A172 (cell line): ENCODE measurements around the gene SLC26A6. TPM values are rescaled to one million over a fixed set of nuclear protein-coding genes. Genes with fewer than 3 reads are reported as not detected.

ENCODE experiments used
- DNase-seq: peaks from one replicate; pipeline ENCODE4 v3.0.0-alpha.2; 2015; ENCODE audit warnings: low spot score
- total RNA-seq: library from RNA; depleted of rRNA; stranded (reverse); fragments of >200 nt; shearing (Covaris generic); gene quantifications from 2 replicates; pipeline ENCODE4 v1.2.3, GENCODE V29; 2014; rRNA removed

Gene SLC26A6, protein sequence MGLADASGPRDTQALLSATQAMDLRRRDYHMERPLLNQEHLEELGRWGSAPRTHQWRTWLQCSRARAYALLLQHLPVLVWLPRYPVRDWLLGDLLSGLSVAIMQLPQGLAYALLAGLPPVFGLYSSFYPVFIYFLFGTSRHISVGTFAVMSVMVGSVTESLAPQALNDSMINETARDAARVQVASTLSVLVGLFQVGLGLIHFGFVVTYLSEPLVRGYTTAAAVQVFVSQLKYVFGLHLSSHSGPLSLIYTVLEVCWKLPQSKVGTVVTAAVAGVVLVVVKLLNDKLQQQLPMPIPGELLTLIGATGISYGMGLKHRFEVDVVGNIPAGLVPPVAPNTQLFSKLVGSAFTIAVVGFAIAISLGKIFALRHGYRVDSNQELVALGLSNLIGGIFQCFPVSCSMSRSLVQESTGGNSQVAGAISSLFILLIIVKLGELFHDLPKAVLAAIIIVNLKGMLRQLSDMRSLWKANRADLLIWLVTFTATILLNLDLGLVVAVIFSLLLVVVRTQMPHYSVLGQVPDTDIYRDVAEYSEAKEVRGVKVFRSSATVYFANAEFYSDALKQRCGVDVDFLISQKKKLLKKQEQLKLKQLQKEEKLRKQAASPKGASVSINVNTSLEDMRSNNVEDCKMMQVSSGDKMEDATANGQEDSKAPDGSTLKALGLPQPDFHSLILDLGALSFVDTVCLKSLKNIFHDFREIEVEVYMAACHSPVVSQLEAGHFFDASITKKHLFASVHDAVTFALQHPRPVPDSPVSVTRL
- 16.9 and 17.5 TPM in 2 replicates for total RNA-seq

DNA sequence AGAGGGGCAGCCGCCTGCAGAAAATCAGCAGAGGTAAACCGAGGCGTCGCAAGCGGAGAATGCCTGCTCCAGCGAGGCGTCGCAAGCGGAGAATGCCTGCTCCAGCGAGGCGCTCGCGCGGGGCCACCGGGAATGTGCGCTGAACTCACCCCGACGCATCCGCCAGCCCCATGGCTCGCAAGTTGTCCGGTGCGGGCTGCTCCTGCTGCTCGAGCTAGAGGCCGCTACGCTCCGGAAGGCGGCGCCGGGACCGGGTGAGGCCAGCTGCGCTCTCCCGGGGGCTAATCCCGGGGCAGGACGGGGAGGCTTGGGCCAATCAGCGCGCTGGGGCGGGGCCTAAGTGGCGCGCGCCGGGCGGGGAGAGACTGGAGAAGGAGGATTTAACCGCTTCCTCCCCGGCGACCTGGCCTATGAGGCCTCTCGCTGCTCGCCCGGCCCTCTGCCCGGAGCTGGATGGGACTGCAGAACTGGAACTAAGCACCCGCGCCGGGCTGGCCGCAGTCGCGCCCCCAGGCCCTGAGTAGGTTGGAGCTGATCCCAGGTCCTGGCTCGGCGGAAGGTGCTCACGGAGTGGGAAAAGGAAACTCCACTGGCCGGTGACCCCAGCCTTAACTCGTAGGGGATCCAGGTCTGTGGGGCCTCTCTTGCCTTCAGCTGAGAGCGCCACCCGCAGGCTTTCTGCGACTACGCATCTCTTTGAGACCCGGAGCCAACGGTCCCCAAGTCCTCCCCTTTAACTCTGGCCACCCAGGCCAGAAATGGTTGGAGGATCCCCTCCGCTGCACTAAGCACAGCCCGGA is at the start of gene SLC26A6:
TSS of gene SLC26A6 (minus strand) at position 240 of the 800 bp plus-strand sequence. CDS start at position 172, 68 bp downstream.
- peak; percentile 91 for DNase-seq

DNA sequence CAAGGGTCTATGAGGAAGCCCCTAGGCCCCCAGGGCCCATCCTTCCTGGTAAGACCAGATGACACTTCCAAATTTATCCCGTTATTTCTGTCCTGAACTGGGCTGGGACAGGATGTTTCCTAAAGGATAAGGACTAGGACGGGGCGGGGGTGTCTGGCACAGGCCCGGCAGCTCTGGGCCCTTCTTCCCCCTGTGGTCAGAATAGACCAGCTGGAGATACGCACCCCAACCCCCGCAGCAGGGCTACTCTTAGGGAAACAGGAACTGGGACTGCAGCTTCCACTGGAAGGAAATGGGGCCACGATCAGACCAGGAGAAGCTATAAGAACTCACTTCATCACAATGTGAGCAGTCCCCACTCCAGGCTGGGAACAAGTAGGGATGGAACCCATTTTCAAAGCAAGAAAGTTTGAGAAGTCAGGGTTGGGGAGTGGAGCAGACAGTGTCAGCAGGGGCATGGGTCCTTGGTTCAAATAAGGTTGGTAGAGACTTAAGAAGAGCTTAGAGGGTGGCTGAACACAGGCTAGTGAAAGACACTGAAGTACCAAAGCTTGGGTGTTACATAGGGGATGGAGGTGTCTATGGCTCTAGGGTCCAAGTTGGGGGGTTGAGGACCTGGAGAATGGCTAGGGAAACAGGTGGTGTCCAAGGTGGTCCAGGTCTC is 49.4 kb upstream of the SLC26A6 start:
- no peak for DNase-seq

DNA sequence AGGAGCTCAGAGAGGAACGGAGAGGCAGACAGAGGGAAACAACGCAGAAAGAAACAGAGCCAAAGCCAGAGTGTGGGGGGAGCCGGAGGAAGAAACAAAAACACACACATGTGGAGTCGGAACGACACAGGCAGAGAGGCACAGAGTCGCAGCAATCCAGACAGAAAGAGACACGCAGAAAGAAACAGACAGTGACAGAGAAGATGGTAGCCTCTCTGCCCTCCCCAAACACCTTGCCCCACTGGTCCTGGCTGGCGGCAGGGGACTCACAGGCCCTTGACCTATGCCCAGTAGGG is 48.7 kb upstream of the SLC26A6 start:
- DNase-seq, result no peak

DNA sequence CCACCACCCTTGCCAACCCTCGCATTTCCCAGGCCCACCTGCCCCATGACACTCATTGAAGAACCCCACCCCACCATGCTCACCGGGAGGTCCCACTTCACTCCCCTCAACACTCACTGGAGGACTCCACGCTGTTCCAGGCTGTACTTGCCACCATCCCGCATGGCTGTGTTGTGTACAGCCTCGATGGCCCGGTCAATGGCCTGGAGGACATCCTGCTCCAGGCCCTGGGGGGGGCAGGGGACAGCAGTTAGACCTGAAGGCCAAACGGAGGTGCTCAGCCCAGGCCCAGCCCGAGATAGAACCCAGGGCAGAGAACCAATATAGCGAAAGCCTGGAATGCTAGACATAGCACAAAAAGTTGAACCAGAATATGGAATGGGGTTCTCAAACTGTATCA is 47.5 kb upstream of the SLC26A6 start:
- DNase-seq, result no peak

DNA sequence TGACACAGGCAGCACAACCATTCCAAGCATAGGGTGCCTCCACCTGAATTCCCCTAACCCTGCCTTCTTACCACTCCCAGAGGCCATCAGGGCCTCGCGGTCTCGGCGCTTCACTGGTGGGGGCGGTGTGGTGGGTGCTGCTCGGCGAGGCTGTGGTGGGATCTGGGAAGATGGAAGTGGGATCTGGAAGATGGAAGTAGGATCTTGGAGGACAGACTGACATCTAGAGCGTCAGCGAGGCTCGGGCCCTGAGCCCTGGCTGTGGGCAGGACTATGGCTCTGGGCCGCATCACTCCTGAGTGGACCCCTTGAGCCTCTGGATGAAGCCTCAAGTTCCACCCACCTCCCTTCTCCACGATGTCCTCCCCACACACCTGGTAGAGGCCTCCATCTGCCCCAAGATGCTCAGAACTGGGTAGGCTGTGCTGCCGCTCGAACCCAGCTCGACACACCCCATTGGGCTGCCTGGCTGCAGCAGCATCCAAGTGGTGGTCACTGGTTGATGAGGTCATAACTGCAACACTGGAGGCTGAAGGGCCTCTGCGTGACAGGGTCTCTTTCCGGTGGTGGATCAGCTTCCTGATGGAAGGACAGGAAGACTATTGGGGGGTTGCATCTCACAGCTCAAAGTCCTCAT is 46.8 kb upstream of the SLC26A6 start:
- DNase-seq, result no peak

DNA sequence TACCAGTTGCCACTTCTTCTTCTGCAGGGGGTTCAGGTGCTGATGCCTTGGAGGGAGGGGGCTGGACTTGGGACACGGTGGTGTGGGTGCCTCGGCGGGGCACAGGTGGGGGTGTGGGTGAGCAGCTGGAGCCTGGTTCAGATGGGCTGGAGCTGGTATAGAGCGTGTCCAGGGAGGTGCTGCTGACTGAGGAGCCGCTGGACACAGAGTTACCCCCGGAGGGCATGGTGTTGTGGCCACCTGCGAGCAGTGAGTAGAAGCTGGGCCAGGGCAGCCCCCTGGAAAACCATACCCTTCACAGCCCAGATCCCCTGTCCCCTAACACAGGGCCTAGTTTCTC is 46.2 kb upstream of the SLC26A6 start:
- no peak for DNase-seq

DNA sequence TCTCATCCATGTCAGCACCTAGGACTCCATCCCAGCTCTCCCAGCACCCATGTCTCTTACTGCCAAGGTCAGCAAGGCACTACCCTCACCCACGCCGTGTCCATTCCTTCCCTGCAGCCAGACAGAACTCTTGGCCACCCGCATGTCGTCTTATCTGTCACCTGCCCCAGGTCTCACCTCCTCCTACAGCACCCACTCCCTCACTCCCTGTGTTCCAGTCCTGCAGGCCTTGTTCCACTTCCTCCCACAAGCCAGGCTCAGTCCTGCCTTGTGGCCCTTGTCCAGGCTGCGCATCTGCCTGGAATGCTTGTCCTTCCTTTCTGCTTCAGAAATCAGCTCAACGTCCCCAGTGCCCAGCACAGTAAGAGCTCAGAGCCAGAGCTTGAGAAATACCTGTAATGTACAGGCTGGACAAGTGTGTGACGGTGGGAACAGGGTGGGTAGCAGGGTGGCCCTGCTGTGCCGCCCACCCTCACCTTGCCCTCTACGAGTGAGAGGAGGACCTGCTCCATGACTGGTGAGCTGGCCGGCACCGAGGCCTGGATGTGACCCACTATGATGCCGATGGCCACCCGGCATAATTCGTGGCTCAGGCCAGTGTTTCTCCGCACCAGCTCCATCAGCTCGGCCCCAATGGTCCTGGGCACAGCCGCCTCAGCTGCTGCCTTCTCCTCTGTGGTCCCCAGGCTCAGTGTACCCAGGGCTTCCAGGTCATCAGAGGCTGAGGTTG is 45.7 kb upstream of the SLC26A6 start:
- DNase-seq, result no peak

DNA sequence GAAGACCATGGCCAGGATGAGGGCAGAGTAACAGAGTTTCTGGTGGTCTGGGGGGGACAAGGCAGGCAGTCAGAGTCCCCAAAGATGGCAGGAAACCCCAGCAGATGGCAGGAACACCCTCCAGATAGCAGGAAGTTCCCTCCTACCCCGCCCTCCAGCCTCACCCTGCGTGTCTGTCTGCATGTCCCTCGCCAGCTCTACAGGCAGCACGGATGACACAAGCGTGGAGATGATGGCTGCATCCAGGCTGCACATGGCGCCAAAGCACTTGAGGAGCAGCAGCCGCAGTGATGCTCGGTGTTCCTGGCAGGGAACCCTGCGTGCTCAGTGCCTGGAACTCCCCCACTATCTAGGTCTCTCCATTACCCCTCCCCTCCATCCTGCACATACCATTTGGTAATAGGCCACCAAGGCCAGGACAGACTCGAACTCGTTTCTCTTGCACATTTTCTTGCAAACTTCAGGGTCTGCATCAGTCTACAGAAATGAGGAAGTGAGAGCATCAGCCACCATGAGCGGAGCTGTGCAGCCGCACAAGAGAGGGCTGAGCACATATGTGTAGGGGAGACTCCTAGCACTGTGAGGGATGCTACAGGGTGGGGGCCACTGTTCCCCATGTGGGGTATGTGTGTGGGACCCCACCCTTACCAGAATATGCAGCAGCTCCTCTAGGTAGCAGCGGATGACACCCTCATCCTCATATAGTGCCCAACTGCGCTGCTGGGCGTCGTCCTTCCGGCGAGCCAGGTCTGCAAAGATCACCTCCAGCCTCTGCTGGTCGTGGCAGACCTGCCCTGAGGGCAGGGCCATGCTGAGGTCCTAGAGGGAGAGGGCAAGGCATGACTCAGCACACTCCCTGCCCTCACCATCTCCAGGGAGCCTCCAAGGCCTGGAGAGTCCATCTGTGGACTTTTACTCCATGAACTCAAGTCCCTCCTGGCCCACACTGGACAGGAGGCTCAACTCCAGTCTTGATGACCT is 44.4 kb upstream of the SLC26A6 start:
- DNase-seq, result no peak

DNA sequence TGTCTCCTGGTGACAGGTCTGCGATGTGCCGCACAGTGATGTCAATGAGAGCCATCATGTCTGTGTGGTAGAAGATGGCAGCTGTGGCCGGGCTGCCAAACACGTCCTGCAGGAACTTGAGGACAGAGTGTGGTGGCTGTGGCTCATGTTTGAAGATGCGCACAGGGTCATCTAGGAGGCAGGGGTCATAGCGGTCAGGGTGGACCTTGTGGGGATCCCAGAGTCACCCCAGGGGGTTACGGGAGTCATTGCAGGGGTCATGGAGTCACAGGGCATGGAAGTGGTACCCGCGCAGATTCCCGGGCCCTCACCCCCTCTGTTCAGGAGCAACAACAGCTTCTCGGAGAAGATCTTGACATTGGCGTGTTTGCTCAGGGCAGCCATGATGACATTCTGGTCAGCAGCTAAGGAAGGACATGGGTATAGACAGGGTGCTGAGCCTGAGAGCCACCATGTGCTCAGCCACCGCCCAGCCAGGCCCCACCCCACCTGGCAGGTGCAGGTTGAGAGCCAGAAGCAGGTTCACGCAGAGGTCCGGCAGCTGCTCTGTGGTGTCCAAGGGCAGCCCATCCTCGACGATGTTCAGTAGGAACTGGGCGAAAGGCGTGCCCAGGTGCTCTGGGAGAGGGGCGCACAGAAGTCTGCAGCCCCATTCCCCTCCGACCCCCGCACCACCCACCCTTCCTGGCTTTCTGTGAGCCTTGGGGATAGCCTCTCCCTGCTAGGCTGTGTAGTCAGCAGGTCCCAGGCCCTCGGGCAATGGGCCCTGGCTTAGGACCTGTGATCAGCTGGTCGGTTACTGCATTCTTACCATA is 43.5 kb upstream of the SLC26A6 start:
- no peak for DNase-seq

DNA sequence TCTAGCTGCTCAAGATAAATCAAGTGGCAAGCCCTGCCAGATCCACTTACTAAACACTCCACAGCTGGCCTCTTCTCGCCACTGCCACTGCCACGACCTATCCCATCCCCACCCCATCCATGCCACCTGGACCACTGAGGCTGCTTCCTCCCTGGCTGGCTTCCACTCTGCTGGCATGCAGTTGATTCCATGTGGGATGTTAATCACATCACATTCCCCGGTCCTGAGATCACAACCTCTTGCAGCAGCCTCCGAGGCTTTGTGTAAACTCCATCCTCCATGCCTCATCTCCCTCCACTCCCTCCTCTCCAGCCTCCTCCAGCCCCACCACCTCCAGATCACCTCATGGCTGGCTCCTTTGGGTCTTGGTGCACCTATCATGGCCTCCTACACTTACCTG is 42.8 kb upstream of the SLC26A6 start:
- peak; percentile 29 for DNase-seq

DNA sequence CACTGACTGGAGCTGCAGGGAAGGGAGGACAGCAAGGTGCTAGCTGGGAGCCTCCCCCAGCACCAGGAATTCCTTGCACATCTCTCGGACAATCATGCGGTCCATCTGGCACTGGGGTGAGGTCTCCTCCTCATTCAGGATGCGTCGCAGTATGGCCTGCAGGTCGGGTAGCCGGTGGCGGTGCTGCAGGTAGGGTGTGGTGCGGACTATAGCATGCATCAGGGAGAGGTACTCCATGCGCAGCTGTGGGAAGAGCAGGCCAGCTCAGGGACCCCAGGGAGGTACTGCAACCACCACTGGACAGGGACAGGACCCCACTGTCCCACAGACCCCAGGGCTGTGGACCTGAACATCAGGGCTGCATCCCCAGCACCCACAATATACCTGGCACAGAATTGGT is 39.2 kb upstream of the SLC26A6 start:
- no peak for DNase-seq

DNA sequence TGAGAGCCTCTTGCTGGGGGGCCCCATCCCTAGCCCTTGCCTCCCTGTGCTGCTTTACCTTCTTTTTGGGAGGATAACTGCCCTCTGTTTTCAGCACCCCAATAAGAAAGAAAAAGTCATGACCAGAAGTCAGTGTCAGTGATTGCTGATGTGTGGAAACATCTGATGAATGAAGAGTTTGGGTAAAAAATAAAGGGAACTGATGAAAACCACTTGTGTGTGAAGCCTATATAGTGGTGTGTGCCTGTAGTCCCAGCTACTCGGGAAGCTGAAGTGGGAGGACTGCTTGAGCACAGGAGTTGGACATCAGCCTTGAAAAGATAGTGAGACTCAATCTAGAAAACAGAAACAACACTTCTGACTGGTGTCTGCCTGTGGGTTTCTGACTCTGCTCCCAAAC is 37.3 kb upstream of the SLC26A6 start:
- DNase-seq, result no peak

DNA sequence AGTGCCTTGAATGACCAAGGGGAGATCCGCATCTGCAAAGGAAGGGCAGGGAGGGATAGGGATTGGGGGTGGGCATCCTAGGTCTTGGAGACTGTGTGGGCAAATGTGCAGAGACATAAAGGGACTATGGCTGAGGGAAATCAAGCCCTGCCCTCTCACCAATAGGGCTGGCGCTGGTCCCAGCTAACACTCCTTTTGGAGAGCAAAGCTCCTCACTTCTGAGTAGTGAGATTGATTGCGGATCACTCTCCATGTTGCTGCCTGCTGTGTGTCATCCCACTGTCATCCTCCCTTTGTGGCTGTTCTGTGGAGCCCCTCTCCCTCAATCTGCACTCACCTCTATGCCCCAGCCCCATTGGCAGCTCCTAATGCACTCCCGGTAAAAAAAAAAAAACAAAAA is 29.7 kb upstream of the SLC26A6 start:
- DNase-seq, result no peak

DNA sequence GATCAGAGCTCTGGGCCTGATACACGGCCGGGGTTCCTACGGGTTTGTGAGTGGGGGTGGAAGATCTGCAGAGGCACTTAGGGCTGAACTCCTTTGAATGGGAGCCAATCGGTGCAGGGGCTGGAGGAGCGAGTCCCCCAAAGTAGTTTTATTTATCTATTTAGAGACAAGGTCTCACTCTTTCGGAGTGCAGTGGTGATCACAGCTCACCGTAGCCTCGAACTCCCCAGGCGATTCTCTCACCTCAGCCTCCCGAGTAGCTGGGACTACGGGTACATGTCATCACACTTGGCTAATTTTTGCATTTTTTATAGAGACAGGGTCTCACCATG is 29.0 kb upstream of the SLC26A6 start:
- no peak for DNase-seq

DNA sequence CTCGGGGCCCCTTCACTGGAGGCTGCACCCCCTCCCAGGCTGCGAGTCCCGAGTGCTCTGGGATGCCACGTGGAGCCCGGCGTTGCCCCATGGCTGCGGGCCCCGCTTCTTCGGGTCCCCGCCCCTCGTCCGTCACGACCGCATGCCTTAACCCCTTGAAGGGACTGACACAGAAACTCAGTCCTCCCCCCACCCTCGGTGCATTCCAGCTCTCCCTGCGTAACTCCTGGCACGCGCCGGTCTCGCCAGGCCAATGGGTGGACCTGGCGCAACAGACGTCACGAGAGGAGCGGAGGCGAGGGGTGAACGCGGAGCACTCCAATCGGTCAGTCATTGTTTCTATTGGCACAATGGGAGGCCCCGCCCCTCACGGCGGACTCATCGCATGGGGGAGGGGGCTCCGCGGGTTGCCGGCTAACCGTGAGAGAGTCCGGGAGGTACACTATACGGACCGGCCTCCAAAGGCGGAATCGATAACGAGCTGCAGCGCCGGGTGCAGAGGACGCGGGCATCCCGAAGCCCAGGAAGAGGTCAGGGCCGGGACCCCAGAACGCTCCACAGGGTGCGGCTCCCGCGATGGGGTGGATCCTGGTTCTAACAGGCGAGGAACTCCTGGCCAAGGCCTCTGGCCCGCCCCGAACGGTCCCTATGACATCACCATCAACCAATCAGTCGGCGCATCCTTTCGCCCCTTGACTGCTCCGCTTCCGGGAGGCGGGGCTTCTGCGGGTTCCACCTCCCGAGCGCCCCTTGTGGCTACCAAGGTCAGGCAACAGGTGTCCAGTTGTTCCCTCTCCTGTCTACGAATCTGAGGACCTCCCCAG is 28.4 kb upstream of the SLC26A6 start:
- DNase-seq, result peak; percentile 98

DNA sequence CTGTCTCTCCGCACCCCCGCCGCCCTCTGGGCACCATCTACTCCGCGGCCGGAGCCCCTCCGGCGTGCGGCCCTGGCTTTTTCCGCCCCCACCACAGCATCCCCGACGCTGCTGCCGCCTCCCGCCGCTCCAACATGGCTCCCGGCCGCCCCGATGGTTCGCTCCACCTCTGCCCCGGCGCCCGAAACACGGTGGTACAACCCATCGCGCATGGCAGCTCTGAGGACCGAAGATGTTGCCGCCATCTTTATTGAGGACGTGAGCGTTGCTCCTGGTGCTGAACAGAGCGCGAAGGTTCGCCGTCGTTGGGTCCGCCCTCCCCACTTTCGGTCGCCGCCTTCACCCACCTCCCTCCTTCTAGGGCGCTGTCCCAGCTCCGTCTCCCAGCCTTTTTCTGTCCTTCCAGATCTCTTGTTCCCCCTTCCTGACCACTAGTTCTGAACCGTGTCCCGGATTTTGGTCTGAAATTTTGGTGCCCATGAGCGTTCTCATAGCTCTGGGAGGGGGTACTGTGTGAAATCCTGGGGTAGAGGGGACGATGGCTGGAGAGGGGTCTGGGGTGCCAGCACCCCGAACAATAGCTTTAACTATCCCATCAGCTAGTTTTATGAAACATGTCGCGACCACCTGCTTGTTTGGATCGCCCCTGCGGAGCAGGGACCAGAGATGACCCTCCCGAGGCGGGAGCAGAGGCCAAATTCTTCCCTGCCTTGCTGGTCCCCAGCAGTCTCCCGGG is 27.7 kb upstream of the SLC26A6 start, which contains the start of gene CELSR3:
TSS of gene CELSR3 (minus strand) at position 134 of the 736 bp plus-strand sequence. CDS start 252 bp downstream, outside the sequence.
- peak; percentile 75 for DNase-seq

DNA sequence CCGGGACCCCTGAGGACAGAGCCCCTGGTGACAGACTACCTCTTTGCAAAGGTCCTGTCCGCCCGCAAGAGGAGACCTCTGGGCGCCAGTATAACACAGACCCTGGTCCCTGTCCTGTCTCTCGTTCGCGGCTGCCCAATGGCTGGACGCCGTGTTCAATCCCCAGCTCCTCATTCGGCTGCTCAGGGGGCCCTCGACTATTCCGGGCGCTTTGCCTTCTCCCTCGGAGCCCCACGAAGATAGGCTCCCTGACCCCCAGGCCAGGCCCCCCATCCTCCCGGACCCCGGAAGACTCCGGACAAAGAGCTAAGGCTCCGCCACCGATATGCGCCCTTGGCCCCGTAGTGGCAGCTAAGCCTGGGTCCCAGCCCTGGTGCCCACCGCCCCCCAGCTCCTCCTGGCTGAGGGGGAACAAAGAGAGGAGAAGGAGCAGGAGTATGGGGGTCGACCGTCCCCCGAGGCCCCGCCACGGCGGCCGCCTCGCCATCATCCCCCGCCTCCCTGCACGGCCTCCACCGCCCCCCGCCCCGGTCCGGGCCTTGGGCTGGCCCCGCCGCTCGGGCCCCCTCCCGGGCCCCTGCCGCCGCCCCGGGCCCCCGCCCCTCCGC is 27.0 kb upstream of the SLC26A6 start:
- DNase-seq, result no peak
